GM18873 (cell line): Measurements from ENCODE around the gene FAM193A.
"Not testable (repeated sequence)": the region's sequence is repeated elsewhere in the genome, so short reads cannot be mapped to it uniquely, and the experiment has no call there.

Source experiments
- ATAC-seq: cut with Tn5 transposase; IDR thresholded peaks from one replicate; pipeline ENCODE4 v1.9.1; 2021; ENCODE audit warnings: mild to moderate bottlenecking, moderate library complexity, moderate number of reproducible peaks; ENCODE audit not compliant: unreplicated experiment, low FRiP score

The FAM193A gene

GRCh38 chr4:2643555-2643954, 107.1 kb downstream of the FAM193A start:
- ATAC-seq, result no peak

GRCh38 chr4:2646396-2647149, 110.1 kb downstream of the FAM193A start:
- ATAC-seq, result no peak

- ATAC-seq, result no peak
Observed at GRCh38 chr4:2647403-2648158, 111.1 kb downstream of the FAM193A start.

GRCh38 chr4:2648159-2648814, 111.8 kb downstream of the FAM193A start:
- ATAC-seq, result no peak

- no peak for ATAC-seq
Observed at GRCh38 chr4:2649604-2650114, 113.2 kb downstream of the FAM193A start.

GRCh38 chr4:2650276-2650675, 113.8 kb downstream of the FAM193A start:
- ATAC-seq, result no peak

GRCh38 chr4:2651546-2651945, 115.1 kb downstream of the FAM193A start:
- no peak for ATAC-seq

- ATAC-seq, result no peak
Observed at GRCh38 chr4:2651998-2652397, 115.6 kb downstream of the FAM193A start.

GRCh38 chr4:2652415-2653160, 116.1 kb downstream of the FAM193A start:
- ATAC-seq, result no peak

- no peak for ATAC-seq
Observed at GRCh38 chr4:2660596-2661211, 124.3 kb downstream of the FAM193A start.

- ATAC-seq, result no peak
Observed at GRCh38 chr4:2662598-2662997, 126.2 kb downstream of the FAM193A start.

- ATAC-seq, result no peak
Observed at GRCh38 chr4:2663275-2663674, 126.8 kb downstream of the FAM193A start.

GRCh38 chr4:2666722-2667247, 130.3 kb downstream of the FAM193A start:
- ATAC-seq, result no peak

GRCh38 chr4:2667428-2667827, 131.0 kb downstream of the FAM193A start:
- no peak for ATAC-seq

GRCh38 chr4:2671267-2671895, 134.9 kb downstream of the FAM193A start:
- ATAC-seq, result no peak

- no peak for ATAC-seq
Observed at GRCh38 chr4:2672082-2672481, 135.6 kb downstream of the FAM193A start.

GRCh38 chr4:2672700-2673099, 136.3 kb downstream of the FAM193A start:
- no peak for ATAC-seq

- no peak for ATAC-seq
Observed at GRCh38 chr4:2673157-2673556, 136.7 kb downstream of the FAM193A start.

- ATAC-seq, result not testable (repeated sequence)
Observed at GRCh38 chr4:2679762-2680161, 143.3 kb downstream of the FAM193A start.
